HEK293T (cell line): ENCODE data around the gene MGST1.

Experiments used
- BHLHE40 ChIP-seq: fragments of 450-650 bp; IDR thresholded peaks from 2 replicates; pipeline ENCODE4 v1.6.1; 2016; ENCODE audit warnings: mild to moderate bottlenecking, moderate library complexity, borderline replicate concordance
- ELF4 ChIP-seq: fragments of 450-650 bp; IDR thresholded peaks from 2 replicates; pipeline ENCODE4 v1.6.1; 2017; ENCODE audit warnings: antibody characterized with exemption
- FOXA1 ChIP-seq: fragments of 450-650 bp; IDR thresholded peaks from 2 replicates; pipeline ENCODE4 v1.6.1; 2016; ENCODE audit warnings: mild to moderate bottlenecking
- FOXK2 ChIP-seq: fragments of 450-650 bp; IDR thresholded peaks from 2 replicates; pipeline ENCODE4 v1.6.1; 2016; ENCODE audit warnings: mild to moderate bottlenecking
- FOXM1 ChIP-seq: fragments of 450-650 bp; IDR thresholded peaks from 2 replicates; pipeline ENCODE4 v1.6.1; 2017; ENCODE audit warnings: mild to moderate bottlenecking, borderline replicate concordance
- LEF1 ChIP-seq: fragments of 450-650 bp; IDR thresholded peaks from 2 replicates; pipeline ENCODE4 v1.6.1; 2017; ENCODE audit warnings: mild to moderate bottlenecking, borderline replicate concordance
- NFRKB ChIP-seq: fragments of 450-650 bp; IDR thresholded peaks from 2 replicates; pipeline ENCODE4 v1.6.1; 2016; ENCODE audit warnings: mild to moderate bottlenecking, moderate library complexity
- PKNOX1 ChIP-seq: fragments of 450-650 bp; IDR thresholded peaks from 2 replicates; pipeline ENCODE4 v1.6.1; 2016
- SP1 ChIP-seq: fragments of 450-650 bp; IDR thresholded peaks from 2 replicates; pipeline ENCODE4 v1.6.1; 2017
- SUZ12 ChIP-seq: fragments of 450-650 bp; IDR thresholded peaks from 2 replicates; pipeline ENCODE4 v1.6.1; 2016; ENCODE audit warnings: mild to moderate bottlenecking
- TARDBP ChIP-seq: fragments of 450-650 bp; IDR thresholded peaks from 2 replicates; pipeline ENCODE4 v1.6.1; 2016
- ZNF384 ChIP-seq: fragments of 450-650 bp; IDR thresholded peaks from 2 replicates; pipeline ENCODE4 v1.6.1; 2016

GRCh38 chr12:16307856-16308475 is 39.5 kb upstream of the MGST1 start:
- TF ChIP-seq FOXK2: no peak
- TF ChIP-seq TARDBP: no peak
- no peak for TF ChIP-seq BHLHE40
- no peak for TF ChIP-seq FOXA1
- TF ChIP-seq NFRKB: no peak
- TF ChIP-seq SUZ12: no peak
- TF ChIP-seq FOXM1: no peak
- no peak for TF ChIP-seq SP1
- TF ChIP-seq ELF4: no peak
- no peak for TF ChIP-seq ZNF384
- TF ChIP-seq LEF1: no peak
- no peak for TF ChIP-seq PKNOX1
